ENCODE data around the gene MED12L. TPM values are rescaled to one million over a fixed set of nuclear protein-coding genes. Genes with fewer than 3 reads are reported as not detected.

The MED12L gene
- total and polyA plus RNA-seq, 2 donors (not counting 1 experiment from before 2014, with no cell fraction given), result 0.94 to 4.3 TPM

GRCh38 chr3:151478335-151478697 is 392.9 kb downstream of the MED12L start:
- Histone ChIP-seq H4K20me1 (ENCODE audit: control insufficient read depth, extremely low read depth, insufficient read depth, low read length) (no peaks in the 10 kb centered on the region), H3K9ac (ENCODE audit: insufficient read depth, low read length) (no peak overlapping the region), H3K27me3 (ENCODE audit: control insufficient read depth, insufficient read depth, low read length) (no peaks in the 10 kb centered on the region), H3K4me2 (ENCODE audit: extremely low read depth, insufficient read depth, low read length) (no peak overlapping the region), H3K9me3 (ENCODE audit: control insufficient read depth, insufficient read depth, low read depth, low read length) (no peaks in the 10 kb centered on the region), H3K27ac (ENCODE audit: insufficient read depth, low read length) (no peak overlapping the region), H3K36me3 (ENCODE audit: control insufficient read depth, insufficient read depth, low read length) (no peaks in the 10 kb centered on the region), H3K79me2 (ENCODE audit: control insufficient read depth, insufficient read depth, low read length) (no peaks in the 10 kb centered on the region), H3K4me3 (replicated peaks in 1 of 4; ENCODE audit: control extremely low read depth in 1 of 4, insufficient read depth in 1 of 4, low read depth in 3 of 4, low read length in 4 of 4) (no peak overlapping the region), H3K4me1 (ENCODE audit: control insufficient read depth, extremely low read depth, insufficient read depth, low read length) (no peaks in the 10 kb centered on the region), H2AFZ (ENCODE audit: low read length) (no peak overlapping the region)
- TF ChIP-seq EZH2 (IDR thresholded peaks at IDR 0.05; ENCODE audit: low read length, missing control alignments) (no peak), CTCF (conservative IDR thresholded peaks at IDR 0.05 in 1 of 2, IDR thresholded peaks at IDR 0.05 in 1 of 2; ENCODE audit: low read depth in 1 of 2, low read length in 2 of 2) (no peak)
- DNase-seq (ENCODE audit: low read depth in 2 of 2), result no peak

- no peak for DNase-seq (ENCODE audit: low read depth in 2 of 2)
Measured at GRCh38 chr3:151479452-151479851, 394.0 kb downstream of the MED12L start.

GRCh38 chr3:151480492-151480891 is 395.0 kb downstream of the MED12L start:
- H2AFZ ChIP-seq (ENCODE audit: low read length), result no peak overlapping the region
- H3K9ac ChIP-seq (ENCODE audit: insufficient read depth, low read length), result no peak overlapping the region
- H3K4me1 ChIP-seq (ENCODE audit: control insufficient read depth, extremely low read depth, insufficient read depth, low read length), result no peaks in the 10 kb centered on the region
- H3K79me2 ChIP-seq (ENCODE audit: control insufficient read depth, insufficient read depth, low read length), result no peaks in the 10 kb centered on the region
- TF ChIP-seq CTCF (conservative IDR thresholded peaks at IDR 0.05 in 1 of 2, IDR thresholded peaks at IDR 0.05 in 1 of 2; ENCODE audit: low read depth in 1 of 2, low read length in 2 of 2) (no peak), EZH2 (IDR thresholded peaks at IDR 0.05; ENCODE audit: low read length, missing control alignments) (no peak)
- H3K4me2 ChIP-seq (ENCODE audit: extremely low read depth, insufficient read depth, low read length), result no peak overlapping the region
- no peaks in the 10 kb centered on the region for H4K20me1 ChIP-seq (ENCODE audit: control insufficient read depth, extremely low read depth, insufficient read depth, low read length)
- H3K27ac ChIP-seq (ENCODE audit: insufficient read depth, low read length), result no peak overlapping the region
- no peaks in the 10 kb centered on the region for H3K36me3 ChIP-seq (ENCODE audit: control insufficient read depth, insufficient read depth, low read length)
- no peak for DNase-seq (ENCODE audit: low read depth in 2 of 2)
- no peak overlapping the region for H3K4me3 ChIP-seq (replicated peaks in 1 of 4; ENCODE audit: control extremely low read depth in 1 of 4, insufficient read depth in 1 of 4, low read depth in 3 of 4, low read length in 4 of 4)
- H3K27me3 ChIP-seq (ENCODE audit: control insufficient read depth, insufficient read depth, low read length), result no peaks in the 10 kb centered on the region
- no peaks in the 10 kb centered on the region for H3K9me3 ChIP-seq (ENCODE audit: control insufficient read depth, insufficient read depth, low read depth, low read length)

More at GRCh38 chr3:151479452-151479851, 394.0 kb downstream of the MED12L start:
- Histone ChIP-seq H3K9ac (ENCODE audit: insufficient read depth, low read length) (no peak overlapping the region), H3K9me3 (ENCODE audit: control insufficient read depth, insufficient read depth, low read depth, low read length) (no peaks in the 10 kb centered on the region), H3K4me3 (replicated peaks in 1 of 4; ENCODE audit: control extremely low read depth in 1 of 4, insufficient read depth in 1 of 4, low read depth in 3 of 4, low read length in 4 of 4) (no peak overlapping the region), H2AFZ (ENCODE audit: low read length) (no peak overlapping the region), H3K36me3 (ENCODE audit: control insufficient read depth, insufficient read depth, low read length) (no peaks in the 10 kb centered on the region), H3K4me1 (ENCODE audit: control insufficient read depth, extremely low read depth, insufficient read depth, low read length) (no peaks in the 10 kb centered on the region), H3K27me3 (ENCODE audit: control insufficient read depth, insufficient read depth, low read length) (no peaks in the 10 kb centered on the region), H3K4me2 (ENCODE audit: extremely low read depth, insufficient read depth, low read length) (no peak overlapping the region), H3K27ac (ENCODE audit: insufficient read depth, low read length) (no peak overlapping the region), H4K20me1 (ENCODE audit: control insufficient read depth, extremely low read depth, insufficient read depth, low read length) (no peaks in the 10 kb centered on the region), H3K79me2 (ENCODE audit: control insufficient read depth, insufficient read depth, low read length) (no peaks in the 10 kb centered on the region)
- TF ChIP-seq EZH2 (IDR thresholded peaks at IDR 0.05; ENCODE audit: low read length, missing control alignments) (no peak), CTCF (conservative IDR thresholded peaks at IDR 0.05 in 1 of 2, IDR thresholded peaks at IDR 0.05 in 1 of 2; ENCODE audit: low read depth in 1 of 2, low read length in 2 of 2) (no peak)

Data from fibroblast of lung (primary cell).